ENCODE results near the gene PLEKHG2. TPM values are rescaled to one million over a fixed set of nuclear protein-coding genes. Genes with fewer than 3 reads are reported as not detected.

The PLEKHG2 gene
- total RNA-seq, 3 donors from 2014 or later: 6.5 to 26.7 (median 17.9) TPM

DNA sequence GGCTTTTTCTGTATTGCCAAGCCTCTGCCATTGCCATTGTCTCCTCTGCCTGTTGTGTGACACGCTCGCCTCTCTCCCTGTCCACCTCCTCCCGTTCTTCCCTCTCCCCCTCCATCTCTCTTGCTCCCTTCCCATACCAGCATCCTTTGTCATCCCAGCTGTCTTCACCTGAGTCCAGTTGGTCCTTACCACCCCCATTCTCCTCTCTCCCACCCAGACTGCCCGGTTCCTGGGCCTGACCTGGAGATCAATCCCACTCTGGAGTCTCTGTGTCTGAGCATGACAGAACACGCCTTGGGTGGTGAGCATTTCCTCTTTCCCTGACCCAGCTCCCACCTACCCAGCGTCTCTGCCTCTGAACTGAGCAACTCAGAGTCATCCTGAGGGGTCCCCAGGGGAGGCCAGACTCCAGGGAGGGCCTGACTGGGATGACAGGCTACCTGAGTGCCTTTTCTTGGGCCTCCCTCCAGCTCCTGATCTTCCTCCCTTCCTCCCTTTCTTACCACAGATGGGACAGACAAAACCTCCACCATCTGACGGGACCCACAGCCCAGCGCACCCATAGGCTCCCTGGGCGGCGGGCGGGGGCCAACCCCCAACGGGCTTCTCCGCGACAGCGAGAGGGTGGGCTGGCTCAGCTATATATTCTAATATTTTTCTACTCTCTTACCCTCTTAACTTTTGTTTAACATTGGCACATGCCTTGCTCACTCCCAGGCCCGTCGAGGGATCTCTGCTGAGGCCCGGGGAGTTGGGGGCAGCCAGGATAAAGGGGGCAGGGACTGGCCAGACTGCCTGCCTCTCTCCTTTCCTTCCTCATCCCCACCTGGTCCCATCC lies 29.3 kb upstream of the PLEKHG2 start:
- no peak overlapping the region for H3K4me3 ChIP-seq
- no peaks in the 10 kb centered on the region for H3K9me3 ChIP-seq
- ATAC-seq (no peak), DNase-seq (no peak)
- no peaks in the 10 kb centered on the region for H3K4me1 ChIP-seq (ENCODE audit: low read depth)
- intact Hi-C loops (cut with DNase I, micrococcal nuclease): no loop called here
- peaks cover 28% of the 10 kb centered on the region for H3K36me3 ChIP-seq (ENCODE audit: low read depth)
- TF ChIP-seq CTCF (IDR thresholded peaks at IDR 0.05): no peak

GRCh38 chr19:39384839-39385568 lies 27.5 kb upstream of the PLEKHG2 start:
- DNase-seq: no peak
- intact Hi-C loops (cut with DNase I, micrococcal nuclease): no loop called here
- no peak for TF ChIP-seq CTCF (IDR thresholded peaks at IDR 0.05)
- Histone ChIP-seq H3K9me3 (no peaks in the 10 kb centered on the region), H3K36me3 (ENCODE audit: low read depth) (peaks cover 16% of the 10 kb centered on the region), H3K4me1 (ENCODE audit: low read depth) (peaks cover 4% of the 10 kb centered on the region), H3K4me3 (no peak overlapping the region)
- no peak for ATAC-seq

GRCh38 chr19:39385629-39386411 lies 26.6 kb upstream of the PLEKHG2 start:
- H3K9me3 ChIP-seq: no peaks in the 10 kb centered on the region
- DNase-seq (no peak), ATAC-seq (no peak)
- TF ChIP-seq CTCF (IDR thresholded peaks at IDR 0.05): no peak
- intact Hi-C loops (cut with DNase I, micrococcal nuclease): no loop called here
- peaks cover 8% of the 10 kb centered on the region for H3K4me1 ChIP-seq (ENCODE audit: low read depth)
- peaks cover 8% of the 10 kb centered on the region for H3K36me3 ChIP-seq (ENCODE audit: low read depth)
- no peak overlapping the region for H3K4me3 ChIP-seq

- ATAC-seq: no peak
- no peak for DNase-seq
- Histone ChIP-seq H3K4me1 (ENCODE audit: low read depth) (peaks cover 8% of the 10 kb centered on the region), H3K36me3 (ENCODE audit: low read depth) (peaks cover 8% of the 10 kb centered on the region), H3K4me3 (no peak overlapping the region), H3K9me3 (no peaks in the 10 kb centered on the region)
- no peak for TF ChIP-seq CTCF (IDR thresholded peaks at IDR 0.05)
- intact Hi-C loops (cut with DNase I, micrococcal nuclease): no loop called here
These were observed 25.9 kb upstream of the PLEKHG2 start for GRCh38 chr19:39386557-39386956.

DNA sequence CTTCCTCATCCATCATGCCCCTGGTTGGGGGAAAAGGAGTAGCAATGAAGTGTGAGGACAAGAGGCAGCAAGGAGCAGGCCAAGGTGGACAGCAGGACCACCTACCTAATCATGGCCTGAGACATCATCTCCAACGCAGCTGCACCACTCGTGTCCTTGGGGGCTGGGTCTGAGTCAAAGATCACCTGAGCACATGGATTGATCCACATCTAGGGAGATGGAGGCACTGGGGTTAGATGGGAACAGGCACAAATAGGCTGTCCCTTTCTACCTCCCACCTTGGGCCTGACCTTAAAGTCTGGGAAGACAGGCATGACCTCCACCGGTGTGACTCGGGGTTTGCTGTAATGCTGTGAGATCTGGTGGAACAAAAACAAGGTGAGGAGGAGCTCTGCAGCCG lies 23.8 kb upstream of the PLEKHG2 start:
- Histone ChIP-seq H3K4me3 (no peak overlapping the region), H3K9me3 (no peaks in the 10 kb centered on the region), H3K36me3 (ENCODE audit: low read depth) (peaks cover 8% of the 10 kb centered on the region), H3K4me1 (ENCODE audit: low read depth) (peaks cover 15% of the 10 kb centered on the region)
- ATAC-seq: no peak
- intact Hi-C loops (cut with DNase I, micrococcal nuclease): no loop called here
- TF ChIP-seq CTCF (IDR thresholded peaks at IDR 0.05): no peak
- DNase-seq: no peak

All from mucosa of descending colon (tissue), 3 donors.